Loucy (cell line): ENCODE data around the gene RC3H1.

Source experiments
- H2AFZ ChIP-seq: fragments of 200-600 bp; sonication (generic); 2 replicates; pipeline ENCODE4 v1.6.0; 2016; ENCODE audit warnings: antibody characterized with exemption, mild to moderate bottlenecking, low read length, moderate library complexity
- H3F3A ChIP-seq: fragments of 200-600 bp; 2 replicates; pipeline ENCODE4 v1.6.0; 2016; ENCODE audit warnings: antibody characterized with exemption, low read depth, mild to moderate bottlenecking
- H3K27me3 ChIP-seq: fragments of 200-600 bp; sonication (generic); 2 replicates; pipeline ENCODE4 v1.6.1; 2014; ENCODE audit warnings: low read length, mild to moderate bottlenecking; ENCODE audit not compliant: insufficient read depth, poor library complexity, severe bottlenecking
- H3K36me3 ChIP-seq: fragments of 200-600 bp; sonication (generic); 2 replicates; pipeline ENCODE4 v1.6.1; 2016; ENCODE audit warnings: low read length; ENCODE audit not compliant: insufficient read depth
- H3K4me1 ChIP-seq: fragments of 200-600 bp; sonication (generic); 2 replicates; pipeline ENCODE4 v1.5.1; 2014; ENCODE audit warnings: low read length, mild to moderate bottlenecking; ENCODE audit not compliant: insufficient read depth, poor library complexity, severe bottlenecking
- H3K4me2 ChIP-seq: fragments of 200-600 bp; sonication (generic); 2 replicates; pipeline ENCODE4 v1.6.0; 2014; ENCODE audit warnings: antibody characterized with exemption, low read length, low read depth, mild to moderate bottlenecking; ENCODE audit not compliant: poor library complexity, severe bottlenecking
- H3K4me3 ChIP-seq: fragments of 200-600 bp; sonication (generic); 2 replicates; pipeline ENCODE4 v1.5.1; 2014; ENCODE audit warnings: low read length, mild to moderate bottlenecking, mixed read lengths; ENCODE audit not compliant: poor library complexity, severe bottlenecking
- H3K79me2 ChIP-seq: fragments of 200-600 bp; sonication (generic); 2 replicates; pipeline ENCODE4 v1.6.1; 2014; ENCODE audit warnings: low read length; ENCODE audit not compliant: insufficient read depth
- H3K9ac ChIP-seq: fragments of 200-600 bp; sonication (generic); 2 replicates; pipeline ENCODE4 v1.6.0; 2014; ENCODE audit warnings: mild to moderate bottlenecking, low read depth, low read length, moderate library complexity; ENCODE audit not compliant: poor library complexity, severe bottlenecking
- H3K9me2 ChIP-seq: fragments of 200-600 bp; sonication (generic); replicated peaks from 2 replicates; pipeline ENCODE4 v1.6.1; 2016; ENCODE audit warnings: low read depth, low read length, mixed read lengths
- H3K9me3 ChIP-seq: fragments of 200-600 bp; sonication (generic); 2 replicates; pipeline ENCODE4 v1.6.1; 2014; ENCODE audit warnings: mild to moderate bottlenecking, antibody characterized with exemption, low read length, low read depth; ENCODE audit not compliant: insufficient read depth
- H4K20me1 ChIP-seq: fragments of 200-600 bp; sonication (generic); 2 replicates; pipeline ENCODE4 v1.6.0; 2014; ENCODE audit warnings: antibody characterized with exemption, low read length, mild to moderate bottlenecking; ENCODE audit not compliant: insufficient read depth, poor library complexity, severe bottlenecking
- EZH2phosphoT487 ChIP-seq: fragments of 200-600 bp; IDR thresholded peaks from 2 replicates; pipeline ENCODE4 v1.6.1; 2018; ENCODE audit warnings: antibody characterized with exemption, mild to moderate bottlenecking, moderate library complexity, borderline replicate concordance
- TF ChIP-seq, protein P1 (sequence below): fragments of 200-600 bp; sonication (generic); conservative IDR thresholded peaks from 2 replicates; pipeline ENCODE4 v1.5.1; 2014; ENCODE audit warnings: mild to moderate bottlenecking, antibody characterized with exemption, low read length

RC3H1 gene

DNA sequence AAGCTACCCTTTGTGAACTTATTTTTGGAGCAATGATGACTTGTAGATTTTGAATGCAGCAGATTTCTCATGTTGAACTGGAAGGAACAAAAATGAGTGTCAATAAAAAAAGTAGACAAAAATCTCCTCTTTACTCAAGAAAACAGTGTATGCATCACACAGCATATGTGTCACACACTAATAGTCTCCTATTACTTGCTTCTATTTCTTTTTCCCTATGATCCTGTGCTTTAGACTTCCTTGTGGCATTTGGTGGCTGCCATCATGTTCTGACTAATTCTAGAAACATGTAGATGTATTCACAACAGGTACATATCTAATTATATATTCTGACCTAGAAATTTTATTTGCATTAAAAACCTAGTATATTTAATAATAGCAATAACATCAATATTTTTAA is 14.3 kb downstream of the RC3H1 start:
- Histone ChIP-seq H3F3A (no peaks in the 10 kb centered on the region), H4K20me1 (peaks cover 84% of the 10 kb centered on the region), H3K4me1 (peaks cover 25% of the 10 kb centered on the region), H3K79me2 (peaks cover 97% of the 10 kb centered on the region), H3K9me3 (no peaks in the 10 kb centered on the region), H3K27me3 (no peaks in the 10 kb centered on the region), H3K9me2 (no peaks in the 10 kb centered on the region), H3K4me3 (no peak overlapping the region), H3K4me2 (no peak overlapping the region), H3K9ac (no peak overlapping the region), H3K36me3 (peaks cover 24% of the 10 kb centered on the region; the same call in 1 of the 2 replicates), H2AFZ (no peak overlapping the region)
- no peak for TF ChIP-seq EZH2phosphoT487
- TF ChIP-seq, protein P1, sequence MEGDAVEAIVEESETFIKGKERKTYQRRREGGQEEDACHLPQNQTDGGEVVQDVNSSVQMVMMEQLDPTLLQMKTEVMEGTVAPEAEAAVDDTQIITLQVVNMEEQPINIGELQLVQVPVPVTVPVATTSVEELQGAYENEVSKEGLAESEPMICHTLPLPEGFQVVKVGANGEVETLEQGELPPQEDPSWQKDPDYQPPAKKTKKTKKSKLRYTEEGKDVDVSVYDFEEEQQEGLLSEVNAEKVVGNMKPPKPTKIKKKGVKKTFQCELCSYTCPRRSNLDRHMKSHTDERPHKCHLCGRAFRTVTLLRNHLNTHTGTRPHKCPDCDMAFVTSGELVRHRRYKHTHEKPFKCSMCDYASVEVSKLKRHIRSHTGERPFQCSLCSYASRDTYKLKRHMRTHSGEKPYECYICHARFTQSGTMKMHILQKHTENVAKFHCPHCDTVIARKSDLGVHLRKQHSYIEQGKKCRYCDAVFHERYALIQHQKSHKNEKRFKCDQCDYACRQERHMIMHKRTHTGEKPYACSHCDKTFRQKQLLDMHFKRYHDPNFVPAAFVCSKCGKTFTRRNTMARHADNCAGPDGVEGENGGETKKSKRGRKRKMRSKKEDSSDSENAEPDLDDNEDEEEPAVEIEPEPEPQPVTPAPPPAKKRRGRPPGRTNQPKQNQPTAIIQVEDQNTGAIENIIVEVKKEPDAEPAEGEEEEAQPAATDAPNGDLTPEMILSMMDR: no peak

DNA sequence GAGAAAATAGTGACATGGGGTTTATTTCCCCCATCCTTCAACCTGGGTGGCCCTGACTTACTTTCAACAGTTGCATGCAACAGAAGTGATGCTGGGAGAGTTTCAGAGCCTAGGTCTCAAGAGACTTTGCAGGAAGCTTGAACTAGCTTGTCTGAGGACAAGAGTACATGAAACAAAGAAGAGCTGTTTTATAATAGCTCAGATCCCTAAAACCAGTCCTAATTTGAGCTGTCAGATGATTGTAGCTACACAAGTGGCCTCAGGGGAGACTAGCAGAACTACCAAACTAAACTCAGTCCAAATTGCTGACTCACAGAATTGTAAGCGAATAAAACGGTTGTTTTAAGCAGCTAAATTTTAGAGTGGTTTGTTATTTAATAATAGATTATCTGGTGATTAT is 17.1 kb downstream of the RC3H1 start:
- H3K4me2 ChIP-seq: peak overlapping the region; percentile 40
- H3K4me1 ChIP-seq: peaks cover 21% of the 10 kb centered on the region
- H2AFZ ChIP-seq: no peak overlapping the region
- H3K9ac ChIP-seq: no peak overlapping the region
- H3K9me3 ChIP-seq: no peaks in the 10 kb centered on the region
- H3K36me3 ChIP-seq: peaks cover 16% of the 10 kb centered on the region; the same call in 1 of the 2 replicates
- H4K20me1 ChIP-seq: peaks cover 88% of the 10 kb centered on the region
- no peaks in the 10 kb centered on the region for H3K27me3 ChIP-seq
- H3F3A ChIP-seq: no peaks in the 10 kb centered on the region
- no peak overlapping the region for H3K4me3 ChIP-seq
- TF ChIP-seq EZH2phosphoT487: no peak
- TF ChIP-seq, protein P1: no peak
- H3K79me2 ChIP-seq: peaks cover 97% of the 10 kb centered on the region
- H3K9me2 ChIP-seq: no peaks in the 10 kb centered on the region

DNA sequence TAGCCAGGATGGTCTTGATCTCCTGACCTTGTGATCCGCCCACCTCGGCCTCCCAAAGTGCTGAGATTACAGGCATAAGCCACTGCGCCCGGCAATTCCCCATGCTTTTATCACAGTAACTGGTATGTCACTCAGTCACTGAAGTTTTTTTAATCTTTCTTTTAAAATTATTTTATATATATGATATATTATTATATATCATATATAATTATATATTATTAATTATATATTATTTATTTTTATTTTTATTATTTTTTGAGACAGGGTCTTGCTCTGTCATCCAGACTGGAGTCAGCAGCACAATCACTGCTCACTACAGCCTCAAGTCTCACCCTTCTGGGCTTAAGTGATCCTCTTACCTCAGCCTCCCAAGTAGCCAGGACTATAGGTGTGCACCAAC is 18.3 kb downstream of the RC3H1 start:
- no peaks in the 10 kb centered on the region for H3K9me3 ChIP-seq
- H4K20me1 ChIP-seq: peaks cover 88% of the 10 kb centered on the region
- TF ChIP-seq, protein P1: no peak
- no peak for TF ChIP-seq EZH2phosphoT487
- peaks cover 14% of the 10 kb centered on the region for H3K4me1 ChIP-seq
- H3K4me3 ChIP-seq: no peak overlapping the region
- no peaks in the 10 kb centered on the region for H3K27me3 ChIP-seq
- H3K9me2 ChIP-seq: no peaks in the 10 kb centered on the region
- H3K79me2 ChIP-seq: peaks cover 97% of the 10 kb centered on the region
- no peak overlapping the region for H3K9ac ChIP-seq
- H3K4me2 ChIP-seq: no peak overlapping the region
- no peak overlapping the region for H2AFZ ChIP-seq
- no peaks in the 10 kb centered on the region for H3F3A ChIP-seq
- peaks cover 21% of the 10 kb centered on the region; the same call in 1 of the 2 replicates for H3K36me3 ChIP-seq
